GM12873 (cell line): ENCODE measurements around the gene MAPK11.

Source experiments
- TF ChIP-seq, protein P1 (sequence below): IDR thresholded peaks from 2 replicates; pipeline ENCODE4 v1.5.1; 2012; ENCODE audit warnings: low read depth, mild to moderate bottlenecking, moderate library complexity, low read length, control low read depth; ENCODE audit not compliant: insufficient read depth; ENCODE audit errors: missing control alignments

The MAPK11 gene

DNA sequence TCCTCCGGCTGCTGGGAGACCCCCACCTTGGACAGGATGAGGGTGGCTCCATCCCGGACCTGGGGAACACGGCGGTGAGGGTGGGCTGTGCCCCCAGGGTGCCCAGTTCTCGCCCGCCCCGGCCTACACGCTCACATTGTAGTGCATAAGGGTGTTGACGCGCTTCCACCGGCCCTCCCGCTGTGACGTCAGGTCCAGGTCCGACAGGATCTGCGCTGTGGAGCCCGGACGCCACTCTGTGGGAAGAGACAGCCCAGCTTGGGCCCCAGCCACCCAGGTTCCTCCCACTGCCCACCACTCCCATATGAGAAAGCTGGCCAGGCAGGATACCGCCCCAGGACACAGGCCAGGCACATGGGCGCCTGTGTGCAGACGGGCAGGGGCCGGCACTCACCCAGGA is 8.3 kb upstream of the MAPK11 start:
- TF ChIP-seq, protein P1, sequence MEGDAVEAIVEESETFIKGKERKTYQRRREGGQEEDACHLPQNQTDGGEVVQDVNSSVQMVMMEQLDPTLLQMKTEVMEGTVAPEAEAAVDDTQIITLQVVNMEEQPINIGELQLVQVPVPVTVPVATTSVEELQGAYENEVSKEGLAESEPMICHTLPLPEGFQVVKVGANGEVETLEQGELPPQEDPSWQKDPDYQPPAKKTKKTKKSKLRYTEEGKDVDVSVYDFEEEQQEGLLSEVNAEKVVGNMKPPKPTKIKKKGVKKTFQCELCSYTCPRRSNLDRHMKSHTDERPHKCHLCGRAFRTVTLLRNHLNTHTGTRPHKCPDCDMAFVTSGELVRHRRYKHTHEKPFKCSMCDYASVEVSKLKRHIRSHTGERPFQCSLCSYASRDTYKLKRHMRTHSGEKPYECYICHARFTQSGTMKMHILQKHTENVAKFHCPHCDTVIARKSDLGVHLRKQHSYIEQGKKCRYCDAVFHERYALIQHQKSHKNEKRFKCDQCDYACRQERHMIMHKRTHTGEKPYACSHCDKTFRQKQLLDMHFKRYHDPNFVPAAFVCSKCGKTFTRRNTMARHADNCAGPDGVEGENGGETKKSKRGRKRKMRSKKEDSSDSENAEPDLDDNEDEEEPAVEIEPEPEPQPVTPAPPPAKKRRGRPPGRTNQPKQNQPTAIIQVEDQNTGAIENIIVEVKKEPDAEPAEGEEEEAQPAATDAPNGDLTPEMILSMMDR = no peak

DNA sequence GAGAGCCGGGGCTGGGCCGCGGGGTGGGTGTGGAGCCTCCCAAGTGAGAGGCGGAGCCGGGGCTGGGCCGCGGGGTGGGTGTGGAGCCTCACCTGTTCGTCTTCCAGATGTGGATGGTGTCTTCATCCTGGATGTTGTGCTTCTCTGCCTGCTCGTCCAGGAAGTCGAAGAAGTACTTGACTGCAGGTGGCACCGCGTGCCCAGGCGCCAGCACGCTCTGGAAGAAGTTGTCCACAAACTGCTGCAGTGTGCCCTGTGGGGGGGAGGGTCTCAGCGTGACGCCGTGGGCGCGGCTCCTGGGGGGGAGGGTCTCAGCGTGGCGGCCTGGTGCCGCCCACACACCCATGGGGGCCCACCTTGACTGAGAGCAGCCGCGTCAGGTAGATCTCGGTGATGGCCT is 7.6 kb upstream of the MAPK11 start:
- TF ChIP-seq, protein P1 = no peak

DNA sequence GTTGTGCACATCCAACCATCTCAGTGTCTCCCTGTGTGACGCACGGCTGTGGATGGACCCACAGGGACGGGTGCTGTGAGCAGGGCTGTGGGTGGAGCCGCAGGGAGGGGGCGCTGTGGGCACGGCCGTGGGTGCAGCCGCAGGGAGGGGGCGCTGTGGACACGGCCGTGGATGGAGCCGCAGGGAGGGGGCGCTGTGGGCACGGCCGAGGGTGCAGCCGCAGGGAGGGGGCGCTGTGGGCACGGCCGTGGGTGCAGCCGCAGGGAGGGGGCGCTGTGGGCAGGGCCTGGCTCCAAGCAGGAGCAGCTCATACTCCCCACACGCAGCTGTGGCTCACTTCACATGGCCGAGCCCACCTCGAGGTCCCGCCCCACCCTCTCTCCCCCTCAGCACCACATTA is 6.0 kb upstream of the MAPK11 start:
- TF ChIP-seq, protein P1 = peak; percentile 72

DNA sequence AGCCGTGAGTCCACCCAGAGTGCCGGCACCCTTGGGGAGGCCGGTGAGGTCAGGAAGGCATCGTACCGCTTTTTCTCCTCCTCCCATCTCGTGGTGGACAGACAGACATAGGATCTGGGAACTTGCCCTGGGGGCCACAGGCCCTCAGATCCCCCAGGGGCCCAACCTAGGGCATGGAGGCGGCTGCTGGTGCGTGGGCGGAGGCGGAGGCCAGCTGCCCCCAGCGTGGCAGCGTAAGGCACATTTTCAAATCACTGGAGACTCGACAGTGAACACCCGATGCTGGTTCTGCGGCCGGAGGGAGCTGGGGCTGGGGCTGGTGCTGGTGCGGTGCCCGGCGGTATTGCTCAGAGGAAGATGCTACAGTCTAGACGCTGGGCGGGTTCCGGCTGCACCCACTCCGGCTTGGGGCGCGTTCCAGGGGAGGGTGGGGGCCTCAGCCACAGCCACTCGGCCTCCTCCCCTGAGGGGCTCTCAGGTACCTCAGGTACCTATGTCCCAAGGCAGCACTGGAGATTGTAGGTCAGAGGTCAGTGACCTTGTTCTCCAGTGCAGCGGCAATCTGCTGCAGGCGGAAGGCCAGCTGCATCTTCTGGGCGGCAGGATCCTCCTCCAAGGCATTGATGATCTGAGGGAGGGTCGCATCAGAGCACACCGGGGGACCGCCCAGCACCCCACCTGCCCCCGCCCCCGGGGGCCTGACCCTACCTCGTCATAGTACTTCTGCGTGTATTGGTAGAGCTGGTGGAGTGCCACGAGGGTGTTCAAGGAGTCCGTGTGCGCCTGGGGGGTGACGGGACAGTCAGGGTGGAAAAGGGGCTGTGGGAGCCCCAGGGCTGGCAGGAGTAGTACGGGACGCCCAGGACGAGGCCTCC is 5.2 kb upstream of the MAPK11 start:
- TF ChIP-seq, protein P1 = no peak

DNA sequence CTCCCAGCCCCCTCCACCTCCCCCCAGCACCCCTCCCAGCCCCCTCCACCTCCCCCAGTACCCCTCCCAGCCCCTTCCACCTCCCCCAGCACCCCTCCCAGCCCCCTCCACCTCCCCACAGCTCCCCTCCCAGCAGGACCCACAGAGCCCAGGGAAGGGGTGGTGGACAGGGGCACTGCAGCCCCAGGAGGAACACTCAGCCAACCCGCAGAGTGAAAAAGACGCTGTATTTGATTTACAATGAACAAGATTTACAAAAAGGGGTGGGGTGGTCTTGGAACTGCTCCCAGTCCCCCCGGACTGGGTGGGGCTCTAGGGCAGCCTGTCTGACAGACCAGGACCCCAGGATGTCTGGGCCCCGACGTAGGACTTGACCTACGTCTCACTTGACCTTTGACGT is 4.6 kb upstream of the MAPK11 start:
- TF ChIP-seq, protein P1 = no peak

DNA sequence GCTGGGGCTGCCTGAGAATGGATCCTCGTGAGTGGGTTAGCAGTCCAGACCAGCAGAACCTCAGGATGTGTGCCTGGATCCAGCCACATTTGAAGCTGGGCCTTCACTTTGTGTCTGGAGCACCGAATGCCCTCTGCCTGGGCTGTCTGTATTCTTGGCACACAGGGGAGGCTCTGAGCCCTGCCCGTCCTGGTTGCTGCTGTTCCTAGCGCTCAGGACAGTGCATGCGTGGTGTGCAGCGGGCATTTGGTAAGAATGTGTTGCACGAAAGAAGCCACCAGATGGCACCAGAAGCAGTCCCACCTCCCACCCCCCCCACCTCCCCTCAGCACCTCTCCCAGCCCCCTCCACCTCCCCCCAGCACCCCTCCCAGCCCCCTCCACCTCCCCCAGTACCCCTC is 4.1 kb upstream of the MAPK11 start:
- TF ChIP-seq, protein P1 = peak; percentile 47

DNA sequence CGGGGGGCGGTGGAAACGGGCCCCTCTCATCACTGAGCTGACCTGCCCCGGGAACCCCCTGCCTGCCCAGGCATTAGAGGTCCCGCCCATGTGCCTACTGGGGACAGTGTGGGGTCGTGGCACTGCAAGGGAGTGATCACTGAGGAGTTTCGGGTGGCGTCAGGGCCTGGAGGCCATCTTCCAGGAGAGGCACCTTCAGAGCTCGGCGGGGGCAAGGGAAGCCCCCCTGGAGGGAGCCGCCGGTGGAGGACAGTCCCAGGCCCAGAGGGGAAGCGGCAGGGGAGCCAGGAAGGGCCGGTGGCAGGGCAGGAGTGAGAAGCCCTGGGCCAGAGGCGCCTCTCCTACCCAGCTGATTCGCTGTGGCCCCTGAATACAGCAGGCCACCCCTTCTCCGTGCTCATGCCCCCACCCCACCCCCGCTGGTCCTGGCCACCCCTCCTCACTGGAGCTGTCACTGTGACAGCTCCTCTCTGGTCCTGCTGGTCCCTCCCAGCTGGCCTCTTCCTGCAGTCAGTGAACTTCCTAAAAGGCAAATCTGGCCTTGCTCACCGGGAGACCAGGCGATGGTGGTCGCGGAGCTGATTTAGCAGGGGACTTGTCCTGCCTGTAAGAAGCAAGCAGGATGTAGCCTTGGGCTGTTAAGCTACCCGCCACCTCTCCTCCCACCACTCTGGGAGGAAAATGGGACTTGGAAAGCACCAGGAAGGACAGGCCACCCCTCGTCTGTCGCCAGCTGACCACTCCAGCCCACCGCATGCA is 2.0 kb upstream of the MAPK11 start:
- TF ChIP-seq, protein P1 = no peak
